K562 (cell line): Measurements from ENCODE around the gene NFS1. TPM values are rescaled to one million over a fixed set of nuclear protein-coding genes. Genes with fewer than 3 reads are reported as not detected.

Experiments used
- ATF3 ChIP-seq, 2 experiments: fragments of 450-650 bp in 1 of 2; sonication (generic) in 1 of 2; formaldehyde crosslinking in 1 of 2; IDR thresholded peaks in 1 of 2; conservative IDR thresholded peaks in 1 of 2; 2 replicates each; pipeline versions ENCODE4 v1.6.1 to v1.8.1; 2016 to 2023; ENCODE audit warnings: mild to moderate bottlenecking in 2 of 2, moderate library complexity in 2 of 2, inconsistent platforms in 1 of 2, missing genetic modification reagents in 1 of 2
- C11orf30 ChIP-seq: fragments of 450-650 bp; IDR thresholded peaks from 2 replicates; pipeline ENCODE4 v1.6.1; 2016; ENCODE audit warnings: low read depth, mild to moderate bottlenecking
- CBFA2T2 ChIP-seq: fragments of 450-650 bp; conservative IDR thresholded peaks from 2 replicates; pipeline ENCODE4 v1.6.1; 2017; ENCODE audit warnings: mild to moderate bottlenecking
- CBX2 ChIP-seq: fragments of 200-600 bp; sonication (generic); IDR thresholded peaks from one replicate; pipeline ENCODE4 v1.6.1; 2012; ENCODE audit warnings: mild to moderate bottlenecking, low read length, inconsistent platforms; ENCODE audit not compliant: insufficient read depth, poor library complexity, severe bottlenecking
- CHCHD3 ChIP-seq: fragments of 250-450 bp; sonication (Bioruptor Pico); IDR thresholded peaks from 2 replicates; pipeline ENCODE4 v2.1.2; 2022; ENCODE audit warnings: mild to moderate bottlenecking
- ELK1 ChIP-seq: sonication (generic); formaldehyde crosslinking; IDR thresholded peaks from 2 replicates; pipeline ENCODE4 v1.8.1; 2022; ENCODE audit warnings: missing genetic modification reagents
- HINFP ChIP-seq: fragments of 450-650 bp; conservative IDR thresholded peaks from 2 replicates; pipeline ENCODE4 v1.6.1; 2016; ENCODE audit warnings: missing genetic modification characterization, low read depth, mild to moderate bottlenecking, control low read depth, missing compliant biosample characterization
- MYC ChIP-seq, 2 experiments: fragments of 250-450 bp in 1 of 2; sonication (Bioruptor Pico) in 1 of 2; IDR thresholded peaks; 2 replicates each; pipeline versions ENCODE4 v1.5.1 to v1.6.1; 2012 to 2021; ENCODE audit warnings: low read depth in 2 of 2, borderline replicate concordance in 1 of 2, improper control_type of control experiment in 1 of 2, low read length in 1 of 2, mild to moderate bottlenecking in 1 of 2, moderate library complexity in 1 of 2
- NBN ChIP-seq: fragments of 450-650 bp; IDR thresholded peaks from 2 replicates; pipeline ENCODE4 v1.6.1; 2016; ENCODE audit warnings: low read depth, mild to moderate bottlenecking
- POLR2AphosphoS2 ChIP-seq: IDR thresholded peaks from 2 replicates; pipeline ENCODE4 v1.6.1; 2012; ENCODE audit warnings: low read length, improper control_type of control experiment
- RAD21 ChIP-seq, 2 experiments: fragments of 250-450 bp in 1 of 2; fragments of 450-650 bp in 1 of 2; sonication (Bioruptor Pico) in 1 of 2; formaldehyde crosslinking in 1 of 2; IDR thresholded peaks in 1 of 2; conservative IDR thresholded peaks in 1 of 2; 2 replicates each; pipeline versions ENCODE4 v1.4.0 to v1.8.0; 2020 to 2022; ENCODE audit warnings: mild to moderate bottlenecking in 2 of 2, moderate library complexity in 1 of 2
- RBM15 ChIP-seq: fragments of 200-400 bp; formaldehyde crosslinking; IDR thresholded peaks from 2 replicates; pipeline ENCODE4 v1.6.1; 2018; ENCODE audit warnings: mild to moderate bottlenecking, low read length, moderate library complexity; ENCODE audit not compliant: insufficient read depth
- RHOXF2B ChIP-seq: fragments of 250-450 bp; sonication (Bioruptor Pico); conservative IDR thresholded peaks from 2 replicates; pipeline ENCODE4 v1.5.1; 2021
- SREBF1 ChIP-seq: fragments of 150-350 bp; IDR thresholded peaks from 2 replicates; pipeline ENCODE4 v1.6.1; 2014; ENCODE audit warnings: antibody characterized with exemption, low read depth, low read length, borderline replicate concordance
- SRSF7 ChIP-seq: fragments of 200-400 bp; formaldehyde crosslinking; optimal IDR thresholded peaks from 2 replicates; pipeline ENCODE3; 2017; ENCODE audit warnings: mild to moderate bottlenecking, low read depth, low read length
- THAP12 ChIP-seq: fragments of 250-450 bp; sonication (Bioruptor Pico); IDR thresholded peaks from 2 replicates; pipeline ENCODE4 v1.9.0; 2021; ENCODE audit warnings: mild to moderate bottlenecking, inconsistent platforms
- ZNF197 ChIP-seq: fragments of 200-800 bp; sonication (Bioruptor generic); IDR thresholded peaks from 2 replicates; pipeline ENCODE4 v1.6.1; 2016; ENCODE audit warnings: low read depth, missing genetic modification characterization, missing compliant biosample characterization
- ZNF23 ChIP-seq: fragments of 250-450 bp; sonication (Bioruptor Pico); IDR thresholded peaks from 2 replicates; pipeline ENCODE4 v1.4.0; 2020; ENCODE audit warnings: mild to moderate bottlenecking
- ZNF57 ChIP-seq: fragments of 450-650 bp; formaldehyde crosslinking; IDR thresholded peaks from 2 replicates; pipeline ENCODE4 v1.4.0; 2020; ENCODE audit warnings: mild to moderate bottlenecking, moderate library complexity
- ZNF717 ChIP-seq: fragments of 250-450 bp; sonication (Bioruptor Pico); IDR thresholded peaks from 2 replicates; pipeline ENCODE4 v1.5.0; 2021
- ZNF780A ChIP-seq: fragments of 250-450 bp; sonication (Bioruptor Pico); IDR thresholded peaks from 2 replicates; pipeline ENCODE4 v1.5.0; 2021; ENCODE audit warnings: mild to moderate bottlenecking
- polyA plus RNA-seq, 8 experiments: library from polyadenylated mRNA; depleted of rRNA in 4 of 8; stranded (reverse) in 5 of 8; unstranded in 3 of 8; fragments of >200 nt; fragmentation: Nextera tagmentation in 2 of 8; fragmentation: Illumina TruSeq in 1 of 8; extraction: Ambion mirVana in 2 of 8; extraction: Trizol in 1 of 8; gene quantifications; 2 replicates each; pipeline versions ENCODE4 v1.2.1 to v1.2.3, GENCODE V29; 2011 to 2014; ENCODE audit warnings: inconsistent platforms in 1 of 8, missing spikeins in 1 of 8
- total RNA-seq, 7 experiments: library from RNA; depleted of rRNA in 6 of 7; stranded (reverse); fragments of >200 nt in 6 of 7; fragmentation: Illumina TruSeq in 2 of 7; extraction: Trizol in 2 of 7; gene quantifications; 2 replicates each; pipeline versions ENCODE4 v1.2.1 to v1.2.3, GENCODE V29; 2011 to 2021; ENCODE audit warnings: low replicate concordance in 1 of 7

Gene NFS1
- total and polyA plus RNA-seq, 9 of the 15 experiments (the other 6 are each of a cell fraction or from before 2014, with no cell fraction given) = 11.5 to 84.8 (median 47.1) TPM

GRCh38 chr20:35664466-35665206 is 34.5 kb downstream of the NFS1 start, which contains the start of the genes CPNE1 and RBM12 (continued):
- TF ChIP-seq ELK1 (no peak), THAP12 (peak; percentile 42; the same call in 1 of the 2 replicates), ZNF23 (CRISPR knock-in tag) (no peak), SREBF1 (no peak), RBM15 (no peak), MYC (IDR thresholded peaks at IDR 0.05; ENCODE audit: low read depth, low read length) (peak; percentile 95), MYC (CRISPR knock-in tag; IDR thresholded peaks at IDR 0.05; ENCODE audit: borderline replicate concordance, low read depth) (peak; percentile 88; the same call in 1 of the 2 replicates), CBFA2T2 (0 out of 2 replicates have a peak, but pooled peaks have one; percentile 16), SRSF7 (no peak), HINFP (tag) (no peak), NBN (no peak), ZNF717 (no peak), ZNF57 (CRISPR knock-in tag) (no peak), C11orf30 (0 out of 2 replicates have a peak, but pooled peaks have one; percentile 30), POLR2AphosphoS2 (0 out of 2 replicates have a peak, but pooled peaks have one; percentile 61), RHOXF2B (no peak), RAD21 (CRISPR knock-in tag; conservative IDR thresholded peaks at IDR 0.05 in 1 of 2, IDR thresholded peaks at IDR 0.05 in 1 of 2) (no peak), ATF3 (IDR thresholded peaks at IDR 0.05) (no peak), ATF3 (CRISPR knock-in tag; conservative IDR thresholded peaks at IDR 0.05) (no peak), ZNF197 (0 out of 2 replicates have a peak, but pooled peaks have one; percentile 53), ZNF780A (no peak), CBX2 (no peak), CHCHD3 (CRISPR knock-in tag) (no peak)
